Measurements from ENCODE around the gene PDGFC. TPM values are rescaled to one million over a fixed set of nuclear protein-coding genes. Genes with fewer than 3 reads are reported as not detected.

PDGFC gene
- polyA plus RNA-seq, 1 donor from 2014 or later = 3.8 TPM

- no peak overlapping the region for H3K4me3 ChIP-seq (ENCODE audit: low read length)
- H3K36me3 ChIP-seq (ENCODE audit: insufficient read depth, low read length) = no peaks in the 10 kb centered on the region
- H3K27ac ChIP-seq (ENCODE audit: low read length) = no peak overlapping the region
- H3K9me3 ChIP-seq (ENCODE audit: low read length) = no peaks in the 10 kb centered on the region
- no peaks in the 10 kb centered on the region for H4K20me1 ChIP-seq (ENCODE audit: insufficient read depth)
- H3K27me3 ChIP-seq (ENCODE audit: insufficient read depth, low read depth, low read length) = no peaks in the 10 kb centered on the region
- no peak overlapping the region for H2AFZ ChIP-seq (ENCODE audit: low read depth, low read length)
- TF ChIP-seq EP300 (conservative IDR thresholded peaks at IDR 0.05; ENCODE audit: poor library complexity, severe bottlenecking) (no peak), TAF1 (IDR thresholded peaks at IDR 0.05; ENCODE audit: low read depth) (no peak), RAD21 (conservative IDR thresholded peaks at IDR 0.05) (no peak), POLR2AphosphoS5 (IDR thresholded peaks at IDR 0.05) (no peak), MXI1 (conservative IDR thresholded peaks at IDR 0.05; ENCODE audit: poor library complexity, severe bottlenecking) (no peak), REST (IDR thresholded peaks at IDR 0.05; ENCODE audit: borderline replicate concordance) (no peak), EZH2 (IDR thresholded peaks at IDR 0.05; ENCODE audit: borderline replicate concordance, insufficient read depth, low read length, poor library complexity, severe bottlenecking) (no peak)
- TF ChIP-seq, protein P1, sequence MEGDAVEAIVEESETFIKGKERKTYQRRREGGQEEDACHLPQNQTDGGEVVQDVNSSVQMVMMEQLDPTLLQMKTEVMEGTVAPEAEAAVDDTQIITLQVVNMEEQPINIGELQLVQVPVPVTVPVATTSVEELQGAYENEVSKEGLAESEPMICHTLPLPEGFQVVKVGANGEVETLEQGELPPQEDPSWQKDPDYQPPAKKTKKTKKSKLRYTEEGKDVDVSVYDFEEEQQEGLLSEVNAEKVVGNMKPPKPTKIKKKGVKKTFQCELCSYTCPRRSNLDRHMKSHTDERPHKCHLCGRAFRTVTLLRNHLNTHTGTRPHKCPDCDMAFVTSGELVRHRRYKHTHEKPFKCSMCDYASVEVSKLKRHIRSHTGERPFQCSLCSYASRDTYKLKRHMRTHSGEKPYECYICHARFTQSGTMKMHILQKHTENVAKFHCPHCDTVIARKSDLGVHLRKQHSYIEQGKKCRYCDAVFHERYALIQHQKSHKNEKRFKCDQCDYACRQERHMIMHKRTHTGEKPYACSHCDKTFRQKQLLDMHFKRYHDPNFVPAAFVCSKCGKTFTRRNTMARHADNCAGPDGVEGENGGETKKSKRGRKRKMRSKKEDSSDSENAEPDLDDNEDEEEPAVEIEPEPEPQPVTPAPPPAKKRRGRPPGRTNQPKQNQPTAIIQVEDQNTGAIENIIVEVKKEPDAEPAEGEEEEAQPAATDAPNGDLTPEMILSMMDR (IDR thresholded peaks at IDR 0.05; ENCODE audit: poor library complexity, severe bottlenecking) = no peak
- no peaks in the 10 kb centered on the region for H3K9me2 ChIP-seq (ENCODE audit: insufficient read depth, low read length)
- H3K79me2 ChIP-seq (replicated peaks; ENCODE audit: insufficient read depth, low read length) = no peaks in the 10 kb centered on the region
- no peak overlapping the region for H3K9ac ChIP-seq (ENCODE audit: low read length)
- H3K4me2 ChIP-seq (ENCODE audit: low read length) = no peak overlapping the region
- no peaks in the 10 kb centered on the region for H3F3A ChIP-seq (ENCODE audit: insufficient read depth, low read length, poor library complexity, severe bottlenecking)
Observed at GRCh38 chr4:156782491-156782890, 189.1 kb downstream of the PDGFC start.

DNA sequence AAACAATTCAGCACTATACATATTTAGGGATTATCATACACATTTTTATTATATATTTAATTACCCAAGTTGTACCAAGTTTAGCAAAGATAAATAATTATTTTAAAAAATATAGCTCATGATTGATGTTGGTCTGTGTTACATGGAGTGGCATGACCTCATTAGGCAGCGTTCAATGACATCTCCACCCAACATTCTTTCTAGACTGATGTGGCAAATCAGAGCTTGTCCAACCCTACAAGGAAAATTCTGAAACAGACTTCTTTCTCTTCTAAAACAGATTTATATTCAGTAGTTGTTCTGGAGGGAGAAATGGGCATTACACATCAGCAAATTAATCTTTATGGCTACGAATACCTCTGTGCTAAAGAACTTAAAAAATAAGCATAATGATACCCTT is 189.7 kb downstream of the PDGFC start:
- Histone ChIP-seq H3K9ac (ENCODE audit: low read length) (no peak overlapping the region), H3K79me2 (replicated peaks; ENCODE audit: insufficient read depth, low read length) (no peaks in the 10 kb centered on the region), H3K4me3 (ENCODE audit: low read length) (no peak overlapping the region), H4K20me1 (ENCODE audit: insufficient read depth) (no peaks in the 10 kb centered on the region), H3K4me2 (ENCODE audit: low read length) (no peak overlapping the region), H3K9me3 (ENCODE audit: low read length) (no peaks in the 10 kb centered on the region), H3K27me3 (ENCODE audit: insufficient read depth, low read depth, low read length) (no peaks in the 10 kb centered on the region), H3K27ac (ENCODE audit: low read length) (no peak overlapping the region), H3K9me2 (ENCODE audit: insufficient read depth, low read length) (no peaks in the 10 kb centered on the region), H3K36me3 (ENCODE audit: insufficient read depth, low read length) (no peaks in the 10 kb centered on the region), H3F3A (ENCODE audit: insufficient read depth, low read length, poor library complexity, severe bottlenecking) (no peaks in the 10 kb centered on the region), H2AFZ (ENCODE audit: low read depth, low read length) (no peak overlapping the region)
- TF ChIP-seq POLR2AphosphoS5 (IDR thresholded peaks at IDR 0.05) (no peak), TAF1 (IDR thresholded peaks at IDR 0.05; ENCODE audit: low read depth) (no peak), MXI1 (conservative IDR thresholded peaks at IDR 0.05; ENCODE audit: poor library complexity, severe bottlenecking) (no peak), EZH2 (IDR thresholded peaks at IDR 0.05; ENCODE audit: borderline replicate concordance, insufficient read depth, low read length, poor library complexity, severe bottlenecking) (no peak), REST (IDR thresholded peaks at IDR 0.05; ENCODE audit: borderline replicate concordance) (no peak), RAD21 (conservative IDR thresholded peaks at IDR 0.05) (no peak), SMC3 (conservative IDR thresholded peaks at IDR 0.05; ENCODE audit: poor library complexity) (no peak), EP300 (conservative IDR thresholded peaks at IDR 0.05; ENCODE audit: poor library complexity, severe bottlenecking) (no peak)
- TF ChIP-seq, protein P1 (IDR thresholded peaks at IDR 0.05; ENCODE audit: poor library complexity, severe bottlenecking) = no peak
